CD14-positive monocyte (primary cell): ENCODE measurements around the gene KDM2A. TPM values are rescaled to one million over a fixed set of nuclear protein-coding genes. Genes with fewer than 3 reads are reported as not detected.

Experiments used
- DNase-seq, 3 donors: peaks; one replicate each; pipeline ENCODE4 v3.0.0-alpha.2; 2011 to 2022
- H2AFZ ChIP-seq: 2 replicates; pipeline ENCODE4 v1.6.0; 2012; ENCODE audit warnings: mild to moderate bottlenecking, low read depth, low read length, inconsistent platforms; ENCODE audit not compliant: insufficient read depth, poor library complexity, severe bottlenecking
- H3K27ac ChIP-seq, 2 donors: 1 replicate in 1 of 2; 2 replicates in 1 of 2; pipeline ENCODE4 v1.5.1; 2012 to 2013; ENCODE audit warnings: low read length in 2 of 2, control low read depth in 1 of 2, inconsistent platforms in 1 of 2, low read depth in 1 of 2, mild to moderate bottlenecking in 1 of 2
- H3K27me3 ChIP-seq, 2 donors: one replicate each; pipeline versions ENCODE4 v1.6.0 to v1.6.1; 2011 to 2013; ENCODE audit warnings: low read length in 2 of 2; ENCODE audit not compliant: control insufficient read depth in 2 of 2, insufficient read depth in 2 of 2
- H3K36me3 ChIP-seq, 2 donors: replicated peaks in 1 of 2; 1 replicate in 1 of 2; 2 replicates in 1 of 2; pipeline versions ENCODE4 v1.5.1 to v1.6.1; 2012 to 2013; ENCODE audit warnings: low read length in 2 of 2, control low read depth in 1 of 2, inconsistent platforms in 1 of 2, mild to moderate bottlenecking in 1 of 2; ENCODE audit not compliant: insufficient read depth in 2 of 2, control insufficient read depth in 1 of 2
- H3K4me1 ChIP-seq, 2 donors: 1 replicate in 1 of 2; 2 replicates in 1 of 2; pipeline versions ENCODE4 v1.5.1 to v1.6.1; 2012 to 2013; ENCODE audit warnings: low read length in 2 of 2, control low read depth in 1 of 2, inconsistent platforms in 1 of 2, mild to moderate bottlenecking in 1 of 2, moderate library complexity in 1 of 2; ENCODE audit not compliant: insufficient read depth in 2 of 2, control insufficient read depth in 1 of 2
- H3K4me2 ChIP-seq: replicated peaks from 2 replicates; pipeline ENCODE3; 2012; ENCODE audit warnings: low read length, moderate library complexity, mild to moderate bottlenecking; ENCODE audit not compliant: poor library complexity, severe bottlenecking; ENCODE audit errors: extremely low read depth
- H3K4me3 ChIP-seq, 3 experiments: fragments of 200-600 bp in 1 of 3; sonication (generic) in 1 of 3; replicated peaks in 1 of 3; 1 replicate in 2 of 3; 2 replicates in 1 of 3; pipeline ENCODE4 v1.5.1; 2011 to 2013; ENCODE audit warnings: low read length in 3 of 3, mild to moderate bottlenecking in 3 of 3, control low read depth in 2 of 3, low read depth in 2 of 3, inconsistent platforms in 1 of 3, moderate library complexity in 1 of 3
- H3K79me2 ChIP-seq: 2 replicates; pipeline ENCODE4 v1.6.0; 2012; ENCODE audit warnings: mild to moderate bottlenecking, control low read depth, inconsistent platforms, low read length, moderate library complexity; ENCODE audit not compliant: insufficient read depth
- H3K9ac ChIP-seq: 2 replicates; pipeline ENCODE4 v1.6.0; 2017; ENCODE audit warnings: low read length, mild to moderate bottlenecking; ENCODE audit not compliant: insufficient read depth, poor library complexity, severe bottlenecking
- H3K9me3 ChIP-seq, 2 donors: replicated peaks in 1 of 2; 1 replicate in 1 of 2; 2 replicates in 1 of 2; pipeline versions ENCODE4 v1.5.1 to v1.6.1; 2012 to 2013; ENCODE audit warnings: low read length in 2 of 2, control low read depth in 1 of 2; ENCODE audit not compliant: control insufficient read depth in 1 of 2, insufficient read depth in 1 of 2
- H4K20me1 ChIP-seq: 2 replicates; pipeline ENCODE4 v1.6.0; 2012; ENCODE audit warnings: mild to moderate bottlenecking, low read length, control low read depth, moderate library complexity; ENCODE audit not compliant: insufficient read depth
- H3K27ac Mint-ChIP-seq, 7 donors: one replicate each; pipeline ENCODE4 v1.8.0; 2020; ENCODE audit warnings: mild to moderate bottlenecking in 7 of 7, mixed read lengths in 7 of 7, moderate library complexity in 6 of 7, inconsistent platforms in 2 of 7
- H3K27me3 Mint-ChIP-seq, 3 donors: one replicate each; pipeline ENCODE4 v1.8.0; 2021 to 2022; ENCODE audit warnings: low read depth in 3 of 3, mild to moderate bottlenecking in 3 of 3, mixed read lengths in 3 of 3, moderate library complexity in 3 of 3, inconsistent platforms in 1 of 3
- H3K36me3 Mint-ChIP-seq, 2 donors: one replicate each; pipeline ENCODE4 v1.8.0; 2020; ENCODE audit warnings: mixed read lengths in 2 of 2, inconsistent platforms in 1 of 2, mild to moderate bottlenecking in 1 of 2
- H3K4me1 Mint-ChIP-seq: one replicate; pipeline ENCODE4 v1.8.0; 2020; ENCODE audit warnings: mild to moderate bottlenecking, mixed read lengths
- H3K4me3 Mint-ChIP-seq, 2 donors: one replicate each; pipeline ENCODE4 v1.8.0; 2020; ENCODE audit warnings: mild to moderate bottlenecking in 2 of 2, mixed read lengths in 2 of 2, moderate library complexity in 1 of 2
- H3K9me3 Mint-ChIP-seq, 7 donors: one replicate each; pipeline ENCODE4 v1.8.0; 2020 to 2022; ENCODE audit warnings: mixed read lengths in 7 of 7, mild to moderate bottlenecking in 6 of 7, moderate library complexity in 6 of 7, inconsistent platforms in 2 of 7
- WGBS: methylation state at CpG from one replicate; pipeline ENCODE4 v1.1.5; 2013; ENCODE audit warnings: missing lambda C conversion rate; ENCODE audit not compliant: insufficient coverage; 5-methylcytosine and 5-hydroxymethylcytosine counted together
- intact Hi-C, 2 donors: fragments of 100-400 bp; cut with micrococcal nuclease; formaldehyde crosslinking; loops; one replicate each; pipeline versions ENCODE4 v1.15.0 to v1.15.1; 2023
- polyA plus RNA-seq, 3 donors: library from polyadenylated mRNA; depleted of rRNA in 1 of 3; unstranded in 2 of 3; stranded (reverse) in 1 of 3; fragments of 300-500 nt in 2 of 3; fragments of >200 nt in 1 of 3; fragmentation: Illumina TruSeq in 2 of 3; gene quantifications; 1 replicate in 2 of 3; 2 replicates in 1 of 3; pipeline ENCODE4 v1.2.3, GENCODE V29; 2012 to 2021
- TF ChIP-seq, protein P1 (sequence below): fragments of 200-600 bp; IDR thresholded peaks from one replicate; pipeline ENCODE4 v1.8.0; 2022; ENCODE audit warnings: antibody characterized with exemption, mild to moderate bottlenecking

KDM2A gene
- polyA plus RNA-seq, 3 donors, result 2.6 to 98.9 (median 3.9) TPM

DNA sequence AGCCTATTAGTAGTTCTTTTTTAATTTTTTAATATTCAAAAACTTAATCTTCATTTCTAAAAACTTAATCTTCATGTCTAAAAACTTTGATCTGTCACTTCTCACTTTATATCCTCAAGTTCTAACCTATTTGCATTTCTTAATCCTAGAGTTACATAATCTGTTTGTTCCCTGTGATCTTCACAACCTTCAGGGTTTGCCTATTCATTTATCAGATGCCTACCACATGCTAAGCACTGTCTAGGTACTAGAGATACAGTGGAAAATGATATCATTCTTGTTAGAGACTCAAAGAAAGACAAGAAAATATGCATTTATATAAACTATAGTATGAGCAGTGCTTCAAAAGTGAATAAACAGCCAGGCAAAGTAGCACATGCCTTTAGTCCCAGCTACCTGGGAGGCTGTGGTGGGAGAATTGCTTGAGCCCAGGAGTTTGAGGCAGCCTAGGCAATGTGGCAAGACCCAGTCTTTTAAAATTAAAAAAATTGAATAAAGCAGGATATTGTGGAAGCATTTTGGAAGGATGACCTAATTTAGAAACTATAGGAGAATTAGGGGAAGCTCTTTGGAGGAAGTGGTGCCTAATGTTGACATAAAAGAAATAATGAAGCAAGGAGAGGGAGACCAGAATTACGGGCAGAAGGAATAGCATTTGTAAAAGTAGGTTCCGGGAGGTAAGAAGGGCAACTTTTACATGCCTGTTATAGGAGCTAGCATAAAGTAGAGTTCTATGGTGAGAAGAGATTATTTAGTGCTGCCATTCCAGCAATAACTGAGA lies 92.8 kb downstream of the KDM2A start:
- H3K27ac Mint-ChIP-seq, result peak overlapping the region; percentile 80 to 98 (median 94)
- peaks cover 0 to 1% (median 0%) of the 10 kb centered on the region in 7 donors for H3K9me3 Mint-ChIP-seq
- intact Hi-C loops, result no loop called here
- H3K4me3 ChIP-seq, result peak overlapping the region in 1 of 3 experiments; percentile 47
- TF ChIP-seq, protein P1, sequence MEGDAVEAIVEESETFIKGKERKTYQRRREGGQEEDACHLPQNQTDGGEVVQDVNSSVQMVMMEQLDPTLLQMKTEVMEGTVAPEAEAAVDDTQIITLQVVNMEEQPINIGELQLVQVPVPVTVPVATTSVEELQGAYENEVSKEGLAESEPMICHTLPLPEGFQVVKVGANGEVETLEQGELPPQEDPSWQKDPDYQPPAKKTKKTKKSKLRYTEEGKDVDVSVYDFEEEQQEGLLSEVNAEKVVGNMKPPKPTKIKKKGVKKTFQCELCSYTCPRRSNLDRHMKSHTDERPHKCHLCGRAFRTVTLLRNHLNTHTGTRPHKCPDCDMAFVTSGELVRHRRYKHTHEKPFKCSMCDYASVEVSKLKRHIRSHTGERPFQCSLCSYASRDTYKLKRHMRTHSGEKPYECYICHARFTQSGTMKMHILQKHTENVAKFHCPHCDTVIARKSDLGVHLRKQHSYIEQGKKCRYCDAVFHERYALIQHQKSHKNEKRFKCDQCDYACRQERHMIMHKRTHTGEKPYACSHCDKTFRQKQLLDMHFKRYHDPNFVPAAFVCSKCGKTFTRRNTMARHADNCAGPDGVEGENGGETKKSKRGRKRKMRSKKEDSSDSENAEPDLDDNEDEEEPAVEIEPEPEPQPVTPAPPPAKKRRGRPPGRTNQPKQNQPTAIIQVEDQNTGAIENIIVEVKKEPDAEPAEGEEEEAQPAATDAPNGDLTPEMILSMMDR, result no peak
- peaks cover 47% of the 10 kb centered on the region for H3K79me2 ChIP-seq
- H3K4me2 ChIP-seq, result peak overlapping the region; percentile 60
- H3K4me3 Mint-ChIP-seq, result peak overlapping the region in 1 of 2 donors; percentile 80
- peak overlapping the region; percentile 64 to 78 for H3K27ac ChIP-seq
- peaks cover 38 to 57% of the 10 kb centered on the region in 2 donors for H3K36me3 Mint-ChIP-seq
- peaks cover 32 to 33% of the 10 kb centered on the region in 2 donors for H3K4me1 ChIP-seq
- DNase-seq, result peak; percentile 73 to 86 (median 82)
- H3K9ac ChIP-seq, result no peak overlapping the region
- H3K27me3 ChIP-seq, result no peaks in the 10 kb centered on the region
- H3K4me1 Mint-ChIP-seq, result peaks cover 28% of the 10 kb centered on the region
- peaks cover 57 to 63% of the 10 kb centered on the region in 2 donors for H3K36me3 ChIP-seq
- H3K9me3 ChIP-seq, result no peaks in the 10 kb centered on the region
- H2AFZ ChIP-seq, result no peak overlapping the region
- H3K27me3 Mint-ChIP-seq, result peaks cover 0 to 1% (median 0%) of the 10 kb centered on the region in 3 donors
- WGBS, result 0% methylated on average over 2 of the region's 2 CpGs
- peaks cover 72% of the 10 kb centered on the region for H4K20me1 ChIP-seq

DNA sequence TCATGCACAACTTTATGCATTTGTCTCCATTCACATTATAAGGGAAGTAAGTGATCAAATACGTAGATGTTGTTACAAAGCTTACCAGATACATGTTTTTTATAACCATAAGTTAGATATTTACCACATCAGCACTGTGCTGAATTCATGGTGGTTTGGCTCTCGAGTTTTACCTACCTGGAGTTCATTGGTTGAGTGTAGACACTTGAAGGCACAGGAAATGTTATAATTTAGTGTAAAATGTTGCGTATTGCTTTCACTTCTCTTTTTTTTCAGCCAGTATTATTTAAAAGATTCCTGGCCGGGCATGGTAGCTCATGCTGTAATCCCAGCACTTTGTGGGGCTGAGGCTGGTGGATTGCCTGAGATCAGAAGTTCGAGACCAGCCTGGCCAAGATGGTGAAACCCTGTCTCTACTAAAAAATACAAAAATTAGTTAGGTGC lies 94.1 kb downstream of the KDM2A start:
- peak; percentile 73 to 89 (median 78) for DNase-seq
- Mint-ChIP-seq H3K36me3 (peaks cover 39 to 60% of the 10 kb centered on the region in 2 donors), H3K27me3 (peaks cover 0 to 1% (median 0%) of the 10 kb centered on the region in 3 donors), H3K27ac (peak overlapping the region; percentile 80 to 98 (median 94)), H3K4me1 (peaks cover 28% of the 10 kb centered on the region), H3K4me3 (no peak overlapping the region), H3K9me3 (peaks cover 0 to 1% (median 0%) of the 10 kb centered on the region in 7 donors)
- WGBS, result no CpG with 5 or more reads among the region's 5 CpGs
- peak overlapping the region; percentile 54 to 78 for H3K27ac ChIP-seq
- no peaks in the 10 kb centered on the region for H3K9me3 ChIP-seq
- intact Hi-C loops, result no loop called here
- peak overlapping the region; percentile 4 for H3K9ac ChIP-seq
- no peaks in the 10 kb centered on the region for H3K27me3 ChIP-seq
- peak overlapping the region; percentile 60 for H3K4me2 ChIP-seq
- H3K36me3 ChIP-seq, result peaks cover 55 to 66% of the 10 kb centered on the region in 2 donors
- peaks cover 52% of the 10 kb centered on the region for H3K79me2 ChIP-seq
- H3K4me1 ChIP-seq, result peaks cover 32 to 33% of the 10 kb centered on the region in 2 donors
- peak overlapping the region in 1 of 3 experiments; percentile 47 for H3K4me3 ChIP-seq
- H2AFZ ChIP-seq, result no peak overlapping the region
- TF ChIP-seq, protein P1, result no peak
- H4K20me1 ChIP-seq, result peaks cover 73% of the 10 kb centered on the region
